Measurements from ENCODE around the gene GLP1R. TPM values are rescaled to one million over a fixed set of nuclear protein-coding genes. Genes with fewer than 3 reads are reported as not detected.
A peak's percentile ranks its signal among the peaks of the same experiment; 100 is the strongest.

GLP1R gene
- total RNA-seq, 1 donor from 2014 or later, result not detected

GRCh38 chr6:39074486-39074885, 25.9 kb downstream of the GLP1R start:
- Mint-ChIP-seq H3K4me1 (ENCODE audit: low read depth) (no peaks in the 10 kb centered on the region), H3K36me3 (ENCODE audit: low read depth) (no peaks in the 10 kb centered on the region), H3K4me3 (ENCODE audit: unreplicated experiment) (no peak overlapping the region), H3K9me3 (ENCODE audit: low read depth) (peaks cover 6% of the 10 kb centered on the region), H3K27me3 (ENCODE audit: low read depth) (peaks cover 18% of the 10 kb centered on the region), H3K27ac (ENCODE audit: unreplicated experiment) (no peak overlapping the region)
- peak; percentile 56 for DNase-seq (ENCODE audit: low spot score)
- TF ChIP-seq CTCF (IDR thresholded peaks at IDR 0.05), result no peak

GRCh38 chr6:39075010-39075686, 26.6 kb downstream of the GLP1R start:
- H3K9me3 Mint-ChIP-seq (ENCODE audit: low read depth), result peaks cover 4% of the 10 kb centered on the region
- H3K27ac Mint-ChIP-seq (ENCODE audit: unreplicated experiment), result no peak overlapping the region
- no peak overlapping the region for H3K4me3 Mint-ChIP-seq (ENCODE audit: unreplicated experiment)
- H3K27me3 Mint-ChIP-seq (ENCODE audit: low read depth), result peaks cover 18% of the 10 kb centered on the region
- no peaks in the 10 kb centered on the region for H3K4me1 Mint-ChIP-seq (ENCODE audit: low read depth)
- no peak for TF ChIP-seq CTCF (IDR thresholded peaks at IDR 0.05)
- peak; percentile 75 for DNase-seq (ENCODE audit: low spot score)
- H3K36me3 Mint-ChIP-seq (ENCODE audit: low read depth), result no peaks in the 10 kb centered on the region

- Mint-ChIP-seq H3K4me1 (ENCODE audit: low read depth) (no peaks in the 10 kb centered on the region), H3K36me3 (ENCODE audit: low read depth) (no peaks in the 10 kb centered on the region), H3K27ac (ENCODE audit: unreplicated experiment) (no peak overlapping the region), H3K27me3 (ENCODE audit: low read depth) (peaks cover 18% of the 10 kb centered on the region), H3K4me3 (ENCODE audit: unreplicated experiment) (no peak overlapping the region), H3K9me3 (ENCODE audit: low read depth) (no peaks in the 10 kb centered on the region)
- no peak for TF ChIP-seq CTCF (IDR thresholded peaks at IDR 0.05)
- DNase-seq (ENCODE audit: low spot score), result no peak
Measured at GRCh38 chr6:39075807-39076622, 27.4 kb downstream of the GLP1R start.

GRCh38 chr6:39076623-39077535, 28.3 kb downstream of the GLP1R start:
- H3K4me1 Mint-ChIP-seq (ENCODE audit: low read depth), result no peaks in the 10 kb centered on the region
- H3K36me3 Mint-ChIP-seq (ENCODE audit: low read depth), result no peaks in the 10 kb centered on the region
- peaks cover 19% of the 10 kb centered on the region for H3K27me3 Mint-ChIP-seq (ENCODE audit: low read depth)
- H3K4me3 Mint-ChIP-seq (ENCODE audit: unreplicated experiment), result no peak overlapping the region
- TF ChIP-seq CTCF (IDR thresholded peaks at IDR 0.05), result no peak
- no peak overlapping the region for H3K27ac Mint-ChIP-seq (ENCODE audit: unreplicated experiment)
- DNase-seq (ENCODE audit: low spot score), result peak; percentile 39
- no peaks in the 10 kb centered on the region for H3K9me3 Mint-ChIP-seq (ENCODE audit: low read depth)

All from chondrocyte (in vitro differentiated cells).